Activated gamma-delta T cell treated with Interleukin-2 at 50 U/mL for 16 hours (primary cell): ENCODE measurements around the gene CAPG.
A peak's percentile ranks its signal among the peaks of the same experiment; 100 is the strongest.
"Not testable (repeated sequence)": the region's sequence is repeated elsewhere in the genome, so short reads cannot be mapped to it uniquely, and the experiment has no call there.

Source experiments
- DNase-seq: peaks from one replicate; pipeline ENCODE4 v3.0.0-alpha.2; 2020

Gene CAPG

GRCh38 chr2:85419009-85419675, 9.0 kb upstream of the CAPG start:
- DNase-seq = no peak

- DNase-seq = peak; percentile 83
Measured at GRCh38 chr2:85418132-85419008, 8.2 kb upstream of the CAPG start, which contains the start of gene SH2D6. Gene SH2D6 (plus strand): TSS chr2:85418714. CDS start chr2:85429466, 10,752 bp downstream.

- no peak for DNase-seq
Measured at GRCh38 chr2:85415980-85416650, 5.9 kb upstream of the CAPG start.

- no peak for DNase-seq
Measured at GRCh38 chr2:85414761-85415553, 4.8 kb upstream of the CAPG start.

- DNase-seq = not testable (repeated sequence)
Measured at GRCh38 chr2:85414421-85414759, 4.2 kb upstream of the CAPG start.

GRCh38 chr2:85413592-85414420, 3.6 kb upstream of the CAPG start:
- peak; percentile 49 for DNase-seq

- no peak for DNase-seq
Measured at GRCh38 chr2:85411405-85411748, 1.2 kb upstream of the CAPG start.

- no peak for DNase-seq
Measured at GRCh38 chr2:85410584-85411404, 628 bp upstream of the CAPG start.

- DNase-seq = peak; percentile 65
Measured at GRCh38 chr2:85405201-85406059, 4.7 kb downstream of the CAPG start.

- no peak for DNase-seq
Measured at GRCh38 chr2:85401844-85402243, 8.3 kb downstream of the CAPG start.

GRCh38 chr2:85401464-85401805, 8.7 kb downstream of the CAPG start:
- DNase-seq = no peak

- no peak for DNase-seq
Measured at GRCh38 chr2:85400541-85401463, 9.4 kb downstream of the CAPG start.

- no peak for DNase-seq
Measured at GRCh38 chr2:85400023-85400422, 10.1 kb downstream of the CAPG start.

GRCh38 chr2:85399183-85399455, 11.0 kb downstream of the CAPG start:
- no peak for DNase-seq

- DNase-seq = no peak
Measured at GRCh38 chr2:85398426-85399182, 11.6 kb downstream of the CAPG start.

- DNase-seq = no peak
Measured at GRCh38 chr2:85397925-85398331, 12.2 kb downstream of the CAPG start.

- DNase-seq = no peak
Measured at GRCh38 chr2:85396531-85397470, 13.4 kb downstream of the CAPG start.
